ENCODE results near the gene ARPC1B. TPM values are rescaled to one million over a fixed set of nuclear protein-coding genes. Genes with fewer than 3 reads are reported as not detected.
A peak's percentile ranks its signal among the peaks of the same experiment; 100 is the strongest.

ARPC1B gene
- total and polyA plus RNA-seq, 9 of the 15 experiments (the other 6 are each of a cell fraction or from before 2014, with no cell fraction given) = 6.7 to 357 (median 211) TPM

GRCh38 chr7:99325592-99326407, 48.7 kb upstream of the ARPC1B start, which contains the start of gene ARPC1A:
Gene ARPC1A, plus strand, starts transcription at chr7:99325898. Its CDS starts 7,456 bp downstream, at chr7:99333354.
- POLR2A ChIA-PET = interaction anchor here (0.9 to 1.0 kb wide), 3 partner anchors 9 to 13 kb away, joined by 3 to 5 read pairs (median 4); no protein-coding TSS in a partner anchor
- Histone ChIP-seq H3K9me1 (ENCODE audit: control insufficient read depth, insufficient read depth, low read length) (no peaks in the 10 kb centered on the region), H3K27ac (ENCODE audit: extremely low read depth, low read depth, low read length) (peak within 1 kb of the TSS; percentile 84), H3K36me3 (ENCODE audit: control insufficient read depth, insufficient read depth, low read length) (peaks cover 6% of the 10 kb centered on the region; the same call in 2 of the 3 replicates), H3K4me3 (peak within 1 kb of the TSS; percentile 85), H3K4me1 (replicated peaks in 1 of 2; ENCODE audit: control insufficient read depth in 2 of 2, insufficient read depth in 2 of 2, low read length in 2 of 2) (peaks cover 31 to 33% of the 10 kb centered on the region in 2 experiments), H2AFZ (ENCODE audit: low read depth, low read length) (peak within 1 kb of the TSS; percentile 98), H3K9me3 (replicated peaks; ENCODE audit: control insufficient read depth, insufficient read depth, low read depth, low read length) (no peaks in the 10 kb centered on the region), H4K20me1 (replicated peaks; ENCODE audit: control insufficient read depth, insufficient read depth, low read length) (no peaks in the 10 kb centered on the region), H3K27me3 (ENCODE audit: control insufficient read depth in 2 of 2, insufficient read depth in 2 of 2, low read length in 2 of 2) (no peaks in the 10 kb centered on the region), H3K9ac (ENCODE audit: insufficient read depth in 1 of 2, low read depth in 2 of 2, low read length in 2 of 2) (peak within 1 kb of the TSS; percentile 93 to 97), H3K79me2 (ENCODE audit: control insufficient read depth, insufficient read depth, low read length) (peaks cover 59% of the 10 kb centered on the region), H3K4me2 (ENCODE audit: insufficient read depth, low read length) (peak within 1 kb of the TSS; percentile 99)
- CTCF ChIA-PET (ENCODE audit: low intra/inter-chr PET ratio) = no interaction called here
- FAIRE-seq (peak; percentile 92), DNase-seq (ENCODE audit: extremely low read depth in 1 of 4, low spot score in 3 of 4) (peak; percentile 97 to 100 (median 100)), ATAC-seq (peak; percentile 93)
- no TSS peak for BruUV-seq (replicated peaks)
- in situ Hi-C loops (cut with MboI) = no loop called here
- intact Hi-C loops (cut with micrococcal nuclease) = loop anchor here (5.0 kb wide), 2 partner anchors 37 to 62 kb away; no protein-coding TSS in a partner anchor
- WGBS (ENCODE audit: insufficient coverage, low coverage, missing lambda C conversion rate) = under 1% methylated on average over 65 of the region's 82 CpGs
- TF ChIP-seq ZNF699 (CRISPR knock-in tag; IDR thresholded peaks at IDR 0.05; ENCODE audit: insufficient replicate concordance) (no peak), CUX1 (CRISPR knock-in tag; IDR thresholded peaks at IDR 0.05) (no peak), HDAC3 (IDR thresholded peaks at IDR 0.05; ENCODE audit: borderline replicate concordance, partially characterized antibody) (no peak), ARID2 (IDR thresholded peaks at IDR 0.05) (no peak), PRMT5 (CRISPR knock-in tag; IDR thresholded peaks at IDR 0.05) (no peak), ZNF764 (CRISPR knock-in tag; IDR thresholded peaks at IDR 0.05; ENCODE audit: low read depth) (no peak), ZNF75A (CRISPR knock-in tag; IDR thresholded peaks at IDR 0.05) (no peak), TBL1XR1 (IDR thresholded peaks at IDR 0.05; ENCODE audit: low read length in 2 of 2) (no peak), SFPQ (IDR thresholded peaks at IDR 0.05; ENCODE audit: low read depth, low read length) (no peak), ZNF134 (CRISPR knock-in tag; conservative IDR thresholded peaks at IDR 0.05) (no peak), VEZF1 (CRISPR knock-in tag; IDR thresholded peaks at IDR 0.05) (peak; percentile 75), HDAC1 (IDR thresholded peaks at IDR 0.05) (peak in 1 of 2 experiments; percentile 83; a peak in 1 of 4 replicates)

Data from K562 (cell line).